HTERT RPE-1 (cell line): ENCODE measurements around the gene SLC23A1.
"Not testable (repeated sequence)": the region's sequence is repeated elsewhere in the genome, so short reads cannot be mapped to it uniquely, and the experiment has no call there.

Experiments used
- in situ Hi-C: fragments of 300-500 bp; cut with MboI; formaldehyde crosslinking; loops from 4 replicates; pipeline ENCODE4 v1.14.3; 2020; ENCODE audit warnings: low sequenced_read_pairs

The SLC23A1 gene

GRCh38 chr5:139383275-139383992 is at the start of gene SLC23A1:
TSS of gene SLC23A1 (minus strand) at chr5:139383297. CDS start at chr5:139383253, 44 bp downstream.
- in situ Hi-C loops = no loop called here

DNA sequence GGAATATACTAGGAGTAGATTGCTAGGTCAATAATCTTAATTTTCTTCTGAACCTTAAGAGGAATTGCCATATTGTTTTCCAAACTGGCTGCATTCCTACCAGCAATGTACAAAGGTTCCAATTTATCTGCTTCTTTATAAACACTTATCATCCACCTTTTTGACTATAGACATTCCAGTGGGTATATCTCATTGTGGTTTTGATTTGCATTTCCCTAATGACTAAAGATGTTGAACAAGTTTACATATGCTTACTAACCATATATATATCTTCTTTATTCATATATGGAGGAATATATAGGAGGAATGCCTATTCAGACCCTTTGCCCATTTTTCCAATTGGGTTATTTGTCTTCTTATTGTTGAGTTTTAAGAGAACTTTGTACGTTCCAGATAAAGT is 48.6 kb upstream of the SLC23A1 start:
- in situ Hi-C loops = no loop called here

GRCh38 chr5:139430015-139430414 is 46.9 kb upstream of the SLC23A1 start:
- in situ Hi-C loops = no loop called here

GRCh38 chr5:139426203-139426885 is 43.2 kb upstream of the SLC23A1 start:
- in situ Hi-C loops = no loop called here

DNA sequence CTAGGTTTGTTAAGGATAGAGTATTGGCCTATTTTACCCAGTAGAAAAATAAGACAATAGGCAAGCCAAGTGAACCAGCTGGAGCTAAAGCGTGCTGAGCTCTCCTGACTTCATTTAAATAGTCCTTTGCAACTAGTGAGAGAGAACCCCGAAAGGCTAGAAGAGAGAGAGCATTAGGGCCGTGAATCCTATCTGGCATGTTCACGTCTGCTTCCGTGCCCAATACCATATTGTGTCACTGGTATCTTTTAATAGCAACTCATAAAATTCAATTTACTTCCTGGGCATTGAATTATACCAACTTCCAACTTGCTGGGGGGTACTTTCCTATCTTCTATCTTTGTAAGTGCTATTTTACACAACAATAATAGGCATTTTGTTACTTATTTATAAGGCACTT is 42.4 kb upstream of the SLC23A1 start:
- in situ Hi-C loops = no loop called here

GRCh38 chr5:139422307-139422893 is 39.3 kb upstream of the SLC23A1 start:
- in situ Hi-C loops = no loop called here

GRCh38 chr5:139419226-139420192 is 36.4 kb upstream of the SLC23A1 start:
- in situ Hi-C loops = no loop called here

- in situ Hi-C loops = no loop called here
Observed at GRCh38 chr5:139418793-139419192, 35.7 kb upstream of the SLC23A1 start.

- in situ Hi-C loops = no loop called here
Observed at GRCh38 chr5:139417214-139417613, 34.1 kb upstream of the SLC23A1 start.

- in situ Hi-C loops = no loop called here
Observed at GRCh38 chr5:139416651-139417050, 33.6 kb upstream of the SLC23A1 start.

DNA sequence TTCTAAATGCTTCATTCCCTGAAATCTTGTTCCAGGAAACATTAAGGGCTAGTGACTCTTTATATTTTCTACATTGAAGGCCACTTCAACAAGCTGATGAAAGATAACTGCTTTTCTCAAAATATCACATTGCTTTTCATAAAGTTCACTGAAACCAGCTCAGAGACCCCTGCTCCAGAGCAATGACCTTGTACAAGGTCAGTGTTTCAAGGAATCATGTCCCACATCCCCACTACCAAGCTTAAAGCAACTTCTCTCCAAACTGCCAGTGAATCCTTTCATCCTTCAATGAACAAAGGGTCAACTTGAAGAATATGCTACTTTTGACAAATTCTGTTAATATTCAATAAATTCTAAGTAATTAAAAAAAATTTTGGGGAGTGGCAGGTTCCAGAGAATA is 32.8 kb upstream of the SLC23A1 start:
- in situ Hi-C loops = no loop called here

DNA sequence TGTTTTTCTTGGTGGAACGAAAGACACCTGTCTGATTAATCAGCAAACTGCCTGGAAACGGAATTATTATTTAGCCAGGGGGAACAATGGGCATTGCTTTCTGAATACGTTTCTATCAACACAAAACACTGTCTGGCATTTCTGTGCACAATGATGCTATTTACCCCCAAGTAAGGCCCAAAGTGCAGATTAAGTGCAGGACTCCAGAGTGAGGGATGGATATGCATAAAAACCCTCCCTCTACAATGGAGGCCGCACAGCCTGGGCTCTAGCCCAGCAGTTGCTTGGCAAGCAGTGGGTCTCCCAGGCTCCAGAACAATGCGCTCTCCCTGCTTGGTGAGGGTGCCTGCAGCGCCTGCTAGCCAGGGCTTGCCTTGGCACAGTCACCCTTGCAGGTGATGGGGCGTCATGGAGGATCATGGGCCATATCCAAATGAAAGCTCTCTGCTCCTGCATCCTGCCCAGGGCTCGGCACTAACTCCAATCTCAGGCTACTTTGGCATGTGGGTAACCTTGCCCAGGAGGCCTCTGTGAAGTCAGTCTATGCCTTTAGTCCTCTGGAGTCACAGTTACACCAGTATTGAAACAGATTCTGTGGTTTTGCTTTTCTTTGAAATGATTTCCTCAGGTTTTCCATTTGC is 32.2 kb upstream of the SLC23A1 start:
- in situ Hi-C loops = no loop called here

- in situ Hi-C loops = no loop called here
Observed at GRCh38 chr5:139414581-139415130, 31.6 kb upstream of the SLC23A1 start.

GRCh38 chr5:139413963-139414362 is 30.9 kb upstream of the SLC23A1 start:
- in situ Hi-C loops = no loop called here

GRCh38 chr5:139413153-139413552 is 30.1 kb upstream of the SLC23A1 start:
- in situ Hi-C loops = no loop called here

DNA sequence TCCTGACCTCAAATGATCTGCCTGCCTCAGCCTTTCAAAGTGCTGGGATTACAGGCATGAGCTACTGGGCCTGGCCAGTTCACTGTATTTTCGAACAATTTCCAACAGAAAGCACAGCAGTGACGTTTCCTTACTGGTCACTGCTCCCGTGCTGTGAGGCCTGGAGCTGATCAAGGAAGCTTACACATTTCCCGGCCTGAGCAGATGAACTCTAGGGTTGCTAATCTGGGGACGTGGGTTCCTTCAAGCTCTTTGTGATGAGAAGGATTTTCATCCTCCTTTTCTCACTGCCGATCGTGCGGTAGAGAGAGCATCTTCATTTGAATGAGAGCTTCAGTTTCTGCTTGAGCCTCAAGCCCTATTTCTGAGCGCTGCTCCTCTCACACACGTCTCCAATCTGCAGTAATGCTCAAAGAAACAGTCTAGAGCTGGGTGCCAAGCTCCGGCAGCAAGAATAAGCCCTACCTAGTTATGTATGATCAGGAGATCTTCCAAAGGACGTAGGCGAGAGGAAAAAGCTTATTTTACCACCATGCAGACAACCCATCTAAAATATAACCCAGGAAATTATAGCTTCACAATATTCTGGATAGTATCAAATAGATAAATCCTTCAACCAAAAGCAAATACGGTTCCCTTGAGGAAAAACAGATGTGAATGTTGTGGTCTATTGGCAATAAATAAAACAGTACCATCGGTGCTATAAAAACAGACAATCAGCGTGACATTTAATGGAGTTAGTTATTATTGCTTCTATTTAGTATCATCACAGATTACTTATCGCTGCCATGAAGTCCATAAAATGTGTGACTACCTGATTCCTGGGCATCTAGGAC is 28.1 kb upstream of the SLC23A1 start:
- in situ Hi-C loops = no loop called here

DNA sequence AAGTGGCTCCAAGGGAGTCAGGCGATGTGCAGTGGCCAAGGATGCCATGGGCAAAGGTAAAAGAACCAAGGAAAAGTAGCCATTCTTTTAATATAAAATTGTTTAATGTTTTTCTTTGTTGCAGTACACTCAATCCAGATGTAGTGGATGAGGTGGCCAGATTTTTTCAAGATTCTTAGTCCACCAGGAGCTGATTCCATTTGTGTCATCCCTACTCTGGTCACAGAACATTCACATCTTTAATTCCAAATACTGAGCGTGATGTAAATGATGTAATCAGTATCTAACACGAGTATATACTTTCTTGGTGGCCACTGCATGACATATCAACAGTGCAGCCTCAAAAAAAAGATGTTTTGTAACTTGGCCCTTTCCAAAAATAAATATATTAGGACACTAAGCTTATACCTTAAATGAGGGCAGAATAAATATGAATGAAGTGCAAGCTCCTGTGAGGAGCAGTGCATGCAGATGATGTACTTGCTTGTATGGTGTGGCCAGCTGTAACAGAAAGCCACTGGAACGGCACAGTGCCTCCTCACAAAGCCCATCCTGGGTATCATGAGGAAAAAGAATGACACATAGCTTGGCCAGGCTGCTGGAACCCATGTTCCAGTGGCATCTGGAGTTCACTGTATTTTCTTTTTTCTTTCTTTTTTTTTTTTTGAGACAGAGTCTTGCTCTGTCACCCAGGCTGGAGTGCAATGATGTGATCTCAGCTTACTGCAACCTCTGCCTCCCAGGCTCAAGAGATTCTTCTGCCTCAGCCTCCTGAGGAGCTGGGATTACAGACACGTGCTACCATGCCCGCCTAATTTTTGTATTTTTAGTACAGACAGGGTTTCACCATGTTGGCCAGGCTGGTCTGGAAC is 27.3 kb upstream of the SLC23A1 start:
- in situ Hi-C loops = no loop called here

GRCh38 chr5:139409116-139409515 is 26.0 kb upstream of the SLC23A1 start:
- in situ Hi-C loops = not testable (repeated sequence)
